ENCODE measurements around the gene PDE1C. TPM values are rescaled to one million over a fixed set of nuclear protein-coding genes. Genes with fewer than 3 reads are reported as not detected.
A peak's percentile ranks its signal among the peaks of the same experiment; 100 is the strongest.

Gene PDE1C
- total and polyA plus RNA-seq, 5 donors: 23.2 to 94.4 (median 90.1) TPM

DNA sequence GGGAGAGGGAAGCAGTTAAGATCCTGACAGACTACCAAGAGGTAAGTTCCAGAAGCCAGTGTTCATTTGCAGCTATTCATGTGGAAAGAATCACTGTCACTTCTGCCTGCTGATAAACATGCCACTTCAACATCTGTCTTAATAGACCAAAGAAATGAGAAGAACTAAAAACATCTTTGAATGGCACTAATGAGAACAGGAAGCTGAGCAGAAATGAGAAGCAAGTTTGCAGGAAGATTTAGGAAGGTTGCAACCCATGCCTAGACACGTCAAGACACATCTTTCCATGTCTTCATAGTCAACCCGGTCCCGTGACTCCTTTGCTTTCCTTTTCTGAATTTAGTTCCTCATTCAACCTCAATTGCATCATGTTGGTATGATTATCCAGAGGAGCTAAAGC is 180.0 kb downstream of the PDE1C start:
- H3K27ac ChIP-seq (ENCODE audit: low read length): peak overlapping the region; percentile 30

DNA sequence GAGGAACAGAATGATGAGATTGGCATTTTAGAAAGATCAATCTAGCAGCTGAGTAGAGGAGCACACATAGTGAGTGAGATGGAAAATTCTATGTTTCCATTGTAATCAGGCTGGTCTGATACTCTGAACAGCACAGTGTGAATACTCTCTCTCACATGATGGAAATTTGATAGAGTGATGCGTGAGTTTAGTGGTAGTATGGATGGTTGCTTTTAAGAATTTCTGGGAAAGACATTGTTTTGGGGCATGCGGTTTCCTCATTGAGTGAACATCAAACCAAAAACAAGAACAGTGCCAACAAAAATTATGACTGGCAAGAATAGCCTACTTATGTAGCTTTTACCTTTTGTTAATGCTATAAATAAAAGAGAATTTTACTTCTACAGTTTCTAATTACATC is 183.2 kb downstream of the PDE1C start:
- DNase-seq (no peak), ATAC-seq (no peak)
- no peaks in the 10 kb centered on the region for H3K9me3 ChIP-seq (ENCODE audit: control insufficient read depth, low read length)
- H3K27me3 ChIP-seq (ENCODE audit: control insufficient read depth, insufficient read depth): no peaks in the 10 kb centered on the region
- 98% methylated on average over 2 of the region's 2 CpGs for WGBS
- H3K4me1 ChIP-seq (ENCODE audit: control insufficient read depth, insufficient read depth, low read length): peaks cover 17% of the 10 kb centered on the region
- intact Hi-C loops (cut with DNase I): no loop called here
- no peak overlapping the region for H3K27ac ChIP-seq (ENCODE audit: low read length)
- H3K4me3 ChIP-seq (ENCODE audit: low read length): no peak overlapping the region

More for the DNA sequence above, 180.0 kb downstream of the PDE1C start:
- DNase-seq (no peak), ATAC-seq (peak; percentile 31 to 49)
- Histone ChIP-seq H3K4me3 (ENCODE audit: low read length) (no peak overlapping the region), H3K4me1 (ENCODE audit: control insufficient read depth, insufficient read depth, low read length) (peaks cover 20% of the 10 kb centered on the region), H3K9me3 (ENCODE audit: control insufficient read depth, low read length) (no peaks in the 10 kb centered on the region), H3K27me3 (ENCODE audit: control insufficient read depth, insufficient read depth) (no peaks in the 10 kb centered on the region)
- 47% methylated on average over 3 of the region's 3 CpGs for WGBS
- intact Hi-C loops (cut with DNase I): no loop called here

DNA sequence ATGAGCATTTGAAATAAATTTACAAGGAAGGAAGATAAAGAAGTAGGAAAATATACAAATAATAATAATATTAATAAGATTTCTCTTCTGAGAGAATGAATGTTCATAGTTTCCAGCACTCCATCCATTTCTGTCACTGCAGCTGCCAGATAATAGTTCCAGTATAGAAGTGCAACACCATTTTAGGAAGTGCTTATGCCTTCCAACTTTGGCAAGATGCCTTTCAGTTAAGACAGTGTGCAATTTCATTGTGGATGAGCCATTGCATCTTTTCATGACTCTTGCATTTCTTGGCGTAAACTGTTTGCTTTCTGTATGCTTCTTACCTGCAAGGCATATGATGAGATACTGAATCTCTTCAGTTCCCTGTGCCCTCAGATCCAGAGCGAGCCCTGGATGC is 185.0 kb downstream of the PDE1C start:
- peaks cover 7% of the 10 kb centered on the region for H3K4me1 ChIP-seq (ENCODE audit: control insufficient read depth, insufficient read depth, low read length)
- ATAC-seq (peak in 1 of 2 donors; percentile 56), DNase-seq (no peak)
- intact Hi-C loops (cut with DNase I): no loop called here
- peak overlapping the region; percentile 79 for H3K27ac ChIP-seq (ENCODE audit: low read length)
- H3K27me3 ChIP-seq (ENCODE audit: control insufficient read depth, insufficient read depth): no peaks in the 10 kb centered on the region
- no peaks in the 10 kb centered on the region for H3K9me3 ChIP-seq (ENCODE audit: control insufficient read depth, low read length)
- no peak overlapping the region for H3K4me3 ChIP-seq (ENCODE audit: low read length)
- WGBS: 74% methylated on average over 2 of the region's 2 CpGs

DNA sequence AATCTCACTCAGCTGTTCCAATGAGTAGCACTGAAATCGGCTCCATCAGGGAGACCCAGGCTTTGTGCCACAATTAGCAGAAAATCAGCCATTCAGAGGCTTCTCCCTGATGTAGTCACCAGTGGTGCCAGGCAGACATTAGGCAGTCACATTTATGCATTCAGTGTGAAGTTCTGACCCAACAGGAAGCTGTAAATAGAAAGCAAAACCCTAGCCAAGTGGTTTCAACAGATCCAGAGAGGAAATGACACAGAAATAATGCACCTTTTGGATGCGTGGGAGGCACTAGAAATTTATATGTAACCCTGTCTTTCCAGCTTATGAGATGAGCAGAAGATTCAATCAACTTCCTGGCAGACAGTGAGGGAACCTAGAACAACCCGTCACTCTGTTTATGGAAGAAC is 186.4 kb downstream of the PDE1C start:
- Histone ChIP-seq H3K9me3 (ENCODE audit: control insufficient read depth, low read length) (no peaks in the 10 kb centered on the region), H3K4me1 (ENCODE audit: control insufficient read depth, insufficient read depth, low read length) (peaks cover 5% of the 10 kb centered on the region), H3K4me3 (ENCODE audit: low read length) (no peak overlapping the region), H3K27me3 (ENCODE audit: control insufficient read depth, insufficient read depth) (no peaks in the 10 kb centered on the region), H3K27ac (ENCODE audit: low read length) (peak overlapping the region; percentile 83)
- 16% methylated on average over 3 of the region's 3 CpGs for WGBS
- ATAC-seq: peak; percentile 51 to 76
- intact Hi-C loops (cut with DNase I): no loop called here
- peak in 2 of 3 donors; percentile 16 to 51 for DNase-seq

DNA sequence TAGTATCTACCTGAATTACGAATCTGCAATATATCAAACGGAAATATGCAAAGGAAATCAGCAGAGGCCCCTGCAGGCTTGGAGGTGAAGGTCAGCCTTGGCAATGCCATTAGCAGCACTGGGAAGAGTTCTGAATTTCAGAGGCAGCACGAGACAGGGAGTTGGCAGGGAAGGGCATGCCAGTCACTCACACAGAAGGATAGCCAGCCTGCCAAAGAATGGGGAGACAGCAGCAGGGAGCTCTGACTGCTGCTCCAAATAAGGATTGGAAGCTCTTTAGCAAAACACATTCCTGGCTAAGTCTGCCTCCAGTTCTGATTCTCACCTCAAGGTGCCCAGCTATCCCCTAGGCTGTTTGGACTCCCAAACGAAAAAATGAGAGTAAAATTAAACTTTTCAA is 188.0 kb downstream of the PDE1C start:
- H3K9me3 ChIP-seq (ENCODE audit: control insufficient read depth, low read length): no peaks in the 10 kb centered on the region
- peaks cover 6% of the 10 kb centered on the region for H3K4me1 ChIP-seq (ENCODE audit: control insufficient read depth, insufficient read depth, low read length)
- 47% methylated on average over 4 of the region's 4 CpGs for WGBS
- no peak overlapping the region for H3K27ac ChIP-seq (ENCODE audit: low read length)
- H3K4me3 ChIP-seq (ENCODE audit: low read length): no peak overlapping the region
- intact Hi-C loops (cut with DNase I): no loop called here
- ATAC-seq: peak; percentile 89 to 91
- peak; percentile 56 to 76 (median 74) for DNase-seq
- H3K27me3 ChIP-seq (ENCODE audit: control insufficient read depth, insufficient read depth): no peaks in the 10 kb centered on the region

DNA sequence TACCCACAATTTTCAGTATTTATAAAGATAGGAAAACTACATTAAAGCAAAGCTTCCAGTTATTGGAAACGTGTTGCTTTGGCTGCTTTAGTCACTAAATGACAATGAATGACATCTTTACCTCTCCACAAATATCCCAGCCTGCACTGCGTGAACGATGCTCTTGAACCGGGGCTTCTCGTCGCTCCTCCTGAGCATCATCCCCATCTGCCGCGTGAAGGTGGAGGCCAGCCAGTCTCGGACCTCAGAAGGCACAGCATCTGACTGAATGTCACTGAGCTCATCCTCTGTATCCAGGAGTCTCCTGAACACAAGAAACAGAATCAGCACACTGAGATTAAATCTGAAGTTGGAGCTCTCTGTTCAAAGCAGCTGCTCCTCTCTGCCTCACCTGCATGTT is 191.3 kb downstream of the PDE1C start:
- H3K4me3 ChIP-seq (ENCODE audit: low read length): no peak overlapping the region
- intact Hi-C loops (cut with DNase I): no loop called here
- no peaks in the 10 kb centered on the region for H3K27me3 ChIP-seq (ENCODE audit: control insufficient read depth, insufficient read depth)
- no peaks in the 10 kb centered on the region for H3K9me3 ChIP-seq (ENCODE audit: control insufficient read depth, low read length)
- DNase-seq: peak in 1 of 3 donors; percentile 37
- peaks cover 4% of the 10 kb centered on the region for H3K4me1 ChIP-seq (ENCODE audit: control insufficient read depth, insufficient read depth, low read length)
- 91% methylated on average over 9 of the region's 9 CpGs for WGBS
- no peak overlapping the region for H3K27ac ChIP-seq (ENCODE audit: low read length)
- no peak for ATAC-seq

DNA sequence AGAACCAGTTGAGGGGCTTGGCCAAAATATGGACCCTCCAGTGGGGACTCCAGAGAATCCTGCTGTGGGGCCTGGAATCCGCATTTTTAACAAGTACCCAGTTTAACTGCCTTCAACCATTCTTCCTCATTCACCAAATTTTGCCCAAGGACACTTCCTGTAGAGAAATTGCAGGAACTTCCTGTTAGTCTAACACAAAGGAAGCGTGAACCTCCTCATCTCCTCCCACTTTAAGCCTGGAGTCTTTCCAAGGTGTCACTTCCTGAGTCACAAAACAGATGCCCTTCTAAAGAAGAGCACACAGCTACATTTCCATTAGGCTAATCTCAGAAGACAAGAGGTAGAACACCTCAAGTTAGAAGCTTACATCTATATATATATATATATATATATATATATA is 194.8 kb downstream of the PDE1C start:
- no peak overlapping the region for H3K27ac ChIP-seq (ENCODE audit: low read length)
- peaks cover 1% of the 10 kb centered on the region for H3K4me1 ChIP-seq (ENCODE audit: control insufficient read depth, insufficient read depth, low read length)
- intact Hi-C loops (cut with DNase I): no loop called here
- no peak overlapping the region for H3K4me3 ChIP-seq (ENCODE audit: low read length)
- ATAC-seq (peak in 1 of 2 donors; percentile 69), DNase-seq (no peak)
- no peaks in the 10 kb centered on the region for H3K9me3 ChIP-seq (ENCODE audit: control insufficient read depth, low read length)
- H3K27me3 ChIP-seq (ENCODE audit: control insufficient read depth, insufficient read depth): no peaks in the 10 kb centered on the region
- WGBS: 46% methylated on average over 2 of the region's 2 CpGs

DNA sequence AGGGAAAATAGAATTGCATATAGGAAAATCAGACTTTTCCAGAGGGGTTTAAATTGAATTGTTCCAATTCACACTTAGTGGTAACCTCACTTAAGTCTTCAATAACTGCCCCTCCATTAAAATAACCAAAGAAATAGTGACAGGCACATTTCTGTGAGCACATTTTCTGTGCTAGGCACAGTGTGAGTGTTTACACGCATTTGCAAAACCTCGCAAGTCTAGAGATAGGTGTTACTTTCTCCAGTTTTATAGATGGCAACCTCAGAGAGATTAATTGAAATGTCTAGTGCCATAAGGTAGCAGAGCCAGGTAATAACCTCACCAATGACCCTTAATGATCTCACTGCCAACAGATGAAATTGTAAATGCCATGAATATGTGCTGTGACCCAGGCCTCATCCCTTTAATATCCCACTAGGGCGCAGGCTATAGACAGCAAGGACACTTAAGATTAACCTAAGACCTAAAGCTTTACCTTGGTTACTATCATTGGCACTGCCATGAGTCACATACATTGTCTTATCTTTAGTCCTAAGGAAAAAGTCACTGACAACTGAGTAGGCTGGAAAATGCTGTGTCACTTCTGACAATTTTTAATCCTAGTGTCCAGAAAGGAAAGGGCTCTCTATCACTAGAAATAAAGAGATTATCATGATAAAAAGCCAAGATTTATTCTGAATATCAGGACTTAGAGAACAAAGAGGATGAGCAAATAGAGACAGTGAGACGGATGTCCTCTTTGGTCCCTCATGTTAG is 195.4 kb downstream of the PDE1C start:
- DNase-seq: no peak
- Histone ChIP-seq H3K27me3 (ENCODE audit: control insufficient read depth, insufficient read depth) (no peaks in the 10 kb centered on the region), H3K4me3 (ENCODE audit: low read length) (no peak overlapping the region), H3K27ac (ENCODE audit: low read length) (no peak overlapping the region), H3K4me1 (ENCODE audit: control insufficient read depth, insufficient read depth, low read length) (peaks cover 1% of the 10 kb centered on the region), H3K9me3 (ENCODE audit: control insufficient read depth, low read length) (no peaks in the 10 kb centered on the region)
- 91% methylated on average over 4 of the region's 4 CpGs for WGBS
- peak in 1 of 2 donors; percentile 29 for ATAC-seq
- intact Hi-C loops (cut with DNase I): no loop called here

DNA sequence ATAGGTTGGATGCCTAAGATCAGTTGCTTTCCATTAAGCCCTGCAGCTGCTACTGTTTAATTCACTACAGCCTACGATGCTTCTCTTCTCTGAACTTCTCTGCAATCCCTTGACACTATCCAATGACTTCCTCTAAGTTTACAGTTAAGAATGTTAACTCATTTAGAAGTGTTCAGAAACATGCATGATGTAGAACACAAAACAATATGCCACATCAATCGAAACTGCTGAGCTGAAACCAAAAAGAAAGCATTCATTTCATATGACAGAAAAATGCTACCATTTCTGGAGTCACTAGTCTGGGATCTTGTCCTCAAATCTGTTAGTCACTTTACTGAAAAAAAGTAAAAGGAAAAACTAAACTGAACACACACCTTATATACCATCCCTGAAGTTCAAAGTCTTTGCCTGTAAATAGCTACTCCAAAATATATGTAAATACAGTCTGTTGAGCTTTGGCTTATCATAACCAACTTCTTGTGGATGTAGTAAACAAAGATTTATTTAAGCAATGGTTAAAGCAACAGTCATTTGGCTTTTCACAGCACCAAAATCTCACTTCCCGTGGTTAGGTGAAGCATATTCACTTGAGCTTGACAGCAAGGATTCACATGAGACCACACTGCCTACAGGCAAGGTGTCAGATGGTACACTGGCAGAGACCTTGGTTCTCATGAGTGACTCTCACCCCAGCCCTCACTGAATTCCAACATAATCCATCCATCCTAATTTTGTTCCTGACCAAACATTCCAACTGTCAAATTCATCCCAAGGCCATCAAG is 196.2 kb downstream of the PDE1C start:
- H3K4me1 ChIP-seq (ENCODE audit: control insufficient read depth, insufficient read depth, low read length): peaks cover 1% of the 10 kb centered on the region
- H3K4me3 ChIP-seq (ENCODE audit: low read length): no peak overlapping the region
- intact Hi-C loops (cut with DNase I): no loop called here
- no peaks in the 10 kb centered on the region for H3K27me3 ChIP-seq (ENCODE audit: control insufficient read depth, insufficient read depth)
- no peaks in the 10 kb centered on the region for H3K9me3 ChIP-seq (ENCODE audit: control insufficient read depth, low read length)
- no peak overlapping the region for H3K27ac ChIP-seq (ENCODE audit: low read length)
- WGBS: 64% methylated on average over 3 of the region's 3 CpGs
- DNase-seq (no peak), ATAC-seq (peak in 1 of 2 donors; percentile 45)

DNA sequence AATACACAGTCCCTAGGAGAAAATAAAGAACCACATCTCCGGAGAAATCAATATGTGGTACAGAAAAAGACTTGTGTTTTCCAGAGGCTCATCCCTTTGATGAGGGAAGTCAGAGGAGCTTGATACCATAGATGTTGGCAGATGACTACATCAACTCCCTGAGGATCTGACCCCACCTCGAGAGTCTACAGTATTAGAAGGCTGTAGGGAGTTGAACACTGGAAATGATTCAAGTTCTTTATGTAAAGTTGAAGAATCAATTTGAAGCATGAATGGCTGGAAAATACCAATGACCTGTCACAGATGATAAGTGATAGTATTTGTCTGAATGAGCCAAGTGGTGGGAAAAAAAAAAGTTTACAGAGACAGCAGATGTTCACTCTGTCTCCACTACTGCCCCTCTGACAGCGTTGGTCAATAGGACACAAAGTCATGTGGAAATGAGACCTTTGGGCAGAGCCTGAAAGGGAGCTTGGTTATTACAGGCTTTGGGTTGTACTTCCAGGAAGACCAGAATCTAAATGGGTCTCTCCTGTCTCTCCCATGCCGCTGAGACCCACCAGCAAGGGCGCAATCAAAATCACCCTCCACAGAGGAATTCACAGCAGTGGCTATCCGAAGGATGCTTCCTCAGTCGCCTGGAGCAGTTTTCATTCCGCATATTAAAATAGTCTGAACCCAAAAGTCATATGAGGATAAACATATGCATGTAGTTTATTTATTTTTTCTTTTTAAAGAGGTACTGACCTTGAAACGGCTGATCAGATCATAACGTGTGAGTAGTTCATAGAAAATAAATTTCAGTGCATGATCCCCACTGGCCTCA is 197.4 kb downstream of the PDE1C start:
- Histone ChIP-seq H3K4me3 (ENCODE audit: low read length) (no peak overlapping the region), H3K27me3 (ENCODE audit: control insufficient read depth, insufficient read depth) (no peaks in the 10 kb centered on the region), H3K9me3 (ENCODE audit: control insufficient read depth, low read length) (no peaks in the 10 kb centered on the region), H3K4me1 (ENCODE audit: control insufficient read depth, insufficient read depth, low read length) (peaks cover 1% of the 10 kb centered on the region), H3K27ac (ENCODE audit: low read length) (no peak overlapping the region)
- ATAC-seq (no peak), DNase-seq (no peak)
- 88% methylated on average over 10 of the region's 10 CpGs for WGBS
- intact Hi-C loops (cut with DNase I): no loop called here

DNA sequence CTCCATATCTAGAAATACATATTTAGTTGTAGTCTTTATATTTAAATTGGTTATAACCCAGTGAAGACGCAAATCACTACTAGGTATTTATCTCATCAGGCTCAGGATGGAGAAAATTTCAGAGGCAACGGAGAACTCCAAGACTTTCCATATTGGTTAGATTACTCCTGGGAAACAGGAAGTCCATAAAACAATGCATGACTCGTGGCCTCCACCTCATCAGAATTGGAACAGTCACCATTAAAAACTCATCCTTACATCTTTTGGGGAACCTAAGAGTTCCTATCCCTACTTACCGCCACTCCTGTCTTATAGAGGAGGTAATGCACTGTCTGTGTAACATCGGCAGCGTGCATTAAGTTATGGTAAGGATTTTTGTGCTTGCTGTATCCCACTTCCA is 205.6 kb downstream of the PDE1C start:
- no peak overlapping the region for H3K27ac ChIP-seq (ENCODE audit: low read length)
- DNase-seq: no peak
- intact Hi-C loops (cut with DNase I): no loop called here
- peaks cover 2% of the 10 kb centered on the region for H3K4me1 ChIP-seq (ENCODE audit: control insufficient read depth, insufficient read depth, low read length)
- WGBS: 86% methylated on average over 6 of the region's 6 CpGs
- H3K4me3 ChIP-seq (ENCODE audit: low read length): no peak overlapping the region
- no peaks in the 10 kb centered on the region for H3K9me3 ChIP-seq (ENCODE audit: control insufficient read depth, low read length)
- ATAC-seq: no peak
- H3K27me3 ChIP-seq (ENCODE audit: control insufficient read depth, insufficient read depth): no peaks in the 10 kb centered on the region

Data from right cardiac atrium (tissue), 5 donors.